ENCODE results near the gene RPTOR.

DNA sequence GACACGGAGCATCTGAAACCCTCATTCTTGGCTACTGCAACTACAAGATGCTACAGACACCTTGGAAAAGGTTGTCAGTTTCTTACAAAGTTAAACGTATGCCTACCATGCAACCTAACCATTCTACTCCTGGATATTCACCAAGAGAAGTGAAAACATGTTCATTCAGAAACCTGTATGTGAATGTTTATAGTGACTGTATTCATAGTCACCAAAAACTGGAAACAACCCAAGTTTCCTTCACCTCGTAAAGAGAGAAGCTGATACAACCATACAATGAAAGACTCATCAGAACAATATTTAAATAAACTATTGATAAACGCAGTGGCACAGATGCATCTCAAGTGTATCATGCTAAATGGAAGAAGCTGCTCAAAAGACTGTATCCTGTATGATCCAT lies 391.6 kb downstream of the RPTOR start:
- TF ChIP-seq POLR2A (IDR thresholded peaks at IDR 0.05), result no peak
- TF ChIP-seq, protein P1, sequence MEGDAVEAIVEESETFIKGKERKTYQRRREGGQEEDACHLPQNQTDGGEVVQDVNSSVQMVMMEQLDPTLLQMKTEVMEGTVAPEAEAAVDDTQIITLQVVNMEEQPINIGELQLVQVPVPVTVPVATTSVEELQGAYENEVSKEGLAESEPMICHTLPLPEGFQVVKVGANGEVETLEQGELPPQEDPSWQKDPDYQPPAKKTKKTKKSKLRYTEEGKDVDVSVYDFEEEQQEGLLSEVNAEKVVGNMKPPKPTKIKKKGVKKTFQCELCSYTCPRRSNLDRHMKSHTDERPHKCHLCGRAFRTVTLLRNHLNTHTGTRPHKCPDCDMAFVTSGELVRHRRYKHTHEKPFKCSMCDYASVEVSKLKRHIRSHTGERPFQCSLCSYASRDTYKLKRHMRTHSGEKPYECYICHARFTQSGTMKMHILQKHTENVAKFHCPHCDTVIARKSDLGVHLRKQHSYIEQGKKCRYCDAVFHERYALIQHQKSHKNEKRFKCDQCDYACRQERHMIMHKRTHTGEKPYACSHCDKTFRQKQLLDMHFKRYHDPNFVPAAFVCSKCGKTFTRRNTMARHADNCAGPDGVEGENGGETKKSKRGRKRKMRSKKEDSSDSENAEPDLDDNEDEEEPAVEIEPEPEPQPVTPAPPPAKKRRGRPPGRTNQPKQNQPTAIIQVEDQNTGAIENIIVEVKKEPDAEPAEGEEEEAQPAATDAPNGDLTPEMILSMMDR (IDR thresholded peaks at IDR 0.05), result no peak
